ENCODE measurements around the gene KIAA0930.
"Not testable (repeated sequence)": the region's sequence is repeated elsewhere in the genome, so short reads cannot be mapped to it uniquely, and the experiment has no call there.

The KIAA0930 gene

GRCh38 chr22:45202333-45203149 is 38.2 kb downstream of the KIAA0930 start:
- DNase-seq (ENCODE audit: low read depth in 1 of 2, low spot score in 1 of 2) = no peak

GRCh38 chr22:45201678-45202332 is 38.9 kb downstream of the KIAA0930 start:
- no peak for DNase-seq (ENCODE audit: low read depth in 1 of 2, low spot score in 1 of 2)

GRCh38 chr22:45200860-45201511 is 39.7 kb downstream of the KIAA0930 start:
- DNase-seq (ENCODE audit: low read depth in 1 of 2, low spot score in 1 of 2) = no peak

GRCh38 chr22:45200230-45200629 is 40.5 kb downstream of the KIAA0930 start:
- no peak for DNase-seq (ENCODE audit: low read depth in 1 of 2, low spot score in 1 of 2)

- no peak for DNase-seq (ENCODE audit: low read depth in 1 of 2, low spot score in 1 of 2)
Observed at GRCh38 chr22:45199723-45200122, 41.0 kb downstream of the KIAA0930 start.

GRCh38 chr22:45198463-45198795 is 42.3 kb downstream of the KIAA0930 start:
- DNase-seq (ENCODE audit: low read depth in 1 of 2, low spot score in 1 of 2) = no peak

- DNase-seq (ENCODE audit: low read depth in 1 of 2, low spot score in 1 of 2) = no peak
Observed at GRCh38 chr22:45197606-45198462, 42.9 kb downstream of the KIAA0930 start.

- DNase-seq (ENCODE audit: low read depth in 1 of 2, low spot score in 1 of 2) = no peak
Observed at GRCh38 chr22:45196926-45197605, 43.6 kb downstream of the KIAA0930 start.

- no peak for DNase-seq (ENCODE audit: low read depth in 1 of 2, low spot score in 1 of 2)
Observed at GRCh38 chr22:45196308-45196707, 44.4 kb downstream of the KIAA0930 start.

GRCh38 chr22:45195616-45196015 is 45.1 kb downstream of the KIAA0930 start:
- DNase-seq (ENCODE audit: low read depth in 1 of 2, low spot score in 1 of 2) = no peak

GRCh38 chr22:45194686-45195085 is 46.0 kb downstream of the KIAA0930 start:
- no peak for DNase-seq (ENCODE audit: low read depth in 1 of 2, low spot score in 1 of 2)

GRCh38 chr22:45192701-45193187 is 48.0 kb downstream of the KIAA0930 start:
- no peak for DNase-seq (ENCODE audit: low read depth in 1 of 2, low spot score in 1 of 2)

GRCh38 chr22:45191746-45192145 is 48.9 kb downstream of the KIAA0930 start:
- DNase-seq (ENCODE audit: low read depth in 1 of 2, low spot score in 1 of 2) = not testable (repeated sequence)

- DNase-seq (ENCODE audit: low read depth in 1 of 2, low spot score in 1 of 2) = no peak
Observed at GRCh38 chr22:45190202-45190872, 50.4 kb downstream of the KIAA0930 start.

- no peak for DNase-seq (ENCODE audit: low read depth in 1 of 2, low spot score in 1 of 2)
Observed at GRCh38 chr22:45188779-45189178, 51.9 kb downstream of the KIAA0930 start.

GRCh38 chr22:45187891-45188290 is 52.8 kb downstream of the KIAA0930 start:
- DNase-seq (ENCODE audit: low read depth in 1 of 2, low spot score in 1 of 2) = no peak

GRCh38 chr22:45185718-45186514 is 54.8 kb downstream of the KIAA0930 start:
- no peak for DNase-seq (ENCODE audit: low read depth in 1 of 2, low spot score in 1 of 2)

GRCh38 chr22:45183974-45184373 is 56.7 kb downstream of the KIAA0930 start:
- DNase-seq (ENCODE audit: low read depth in 1 of 2, low spot score in 1 of 2) = no peak

- no peak for DNase-seq (ENCODE audit: low read depth in 1 of 2, low spot score in 1 of 2)
Observed at GRCh38 chr22:45181766-45182165, 58.9 kb downstream of the KIAA0930 start.

All from stimulated activated CD4-positive, alpha-beta T cell treated with anti-CD3 and anti-CD28 coated beads, Interleukin-15, amount 100 ng/mL, for 1 hour (primary cell).